HFF-Myc (cell line): ENCODE data around the gene VPS13D.
"Not testable (repeated sequence)": the region's sequence is repeated elsewhere in the genome, so short reads cannot be mapped to it uniquely, and the experiment has no call there.

ENCODE experiments used
- DNase-seq: peaks from one replicate; pipeline ENCODE4 v3.0.0-alpha.2; 2011; ENCODE audit warnings: low read depth; ENCODE audit errors: extremely low read depth
- H3K4me3 ChIP-seq: replicated peaks from 2 replicates; pipeline ENCODE4 v1.5.1; 2011; ENCODE audit warnings: low read depth, mild to moderate bottlenecking, control low read depth, low read length
- TF ChIP-seq, protein P1 (sequence below): IDR thresholded peaks from 2 replicates; pipeline ENCODE4 v1.5.1; 2012; ENCODE audit warnings: mild to moderate bottlenecking, low read depth, low read length, control low read depth; ENCODE audit errors: missing control alignments

VPS13D gene

DNA sequence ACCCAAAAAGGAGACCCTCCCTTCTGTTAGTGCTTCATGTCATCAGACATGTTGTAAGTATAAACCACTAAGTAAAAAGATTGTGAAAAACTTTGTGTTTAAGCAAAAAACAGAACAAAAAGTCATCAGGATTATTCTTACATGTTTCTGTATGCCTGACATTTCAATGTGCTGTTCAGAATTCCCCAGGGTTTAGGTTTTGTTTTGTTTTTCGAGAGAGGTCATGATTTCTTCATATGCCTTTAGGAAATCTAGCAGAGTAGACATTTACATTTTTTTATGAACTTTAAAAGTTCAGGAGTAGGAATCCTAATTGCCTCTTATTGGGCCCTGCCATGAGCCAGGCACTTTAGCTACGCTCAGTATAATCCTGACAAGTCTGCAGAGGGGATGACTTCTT lies 85.3 kb downstream of the VPS13D start:
- DNase-seq, result no peak
- TF ChIP-seq, protein P1, sequence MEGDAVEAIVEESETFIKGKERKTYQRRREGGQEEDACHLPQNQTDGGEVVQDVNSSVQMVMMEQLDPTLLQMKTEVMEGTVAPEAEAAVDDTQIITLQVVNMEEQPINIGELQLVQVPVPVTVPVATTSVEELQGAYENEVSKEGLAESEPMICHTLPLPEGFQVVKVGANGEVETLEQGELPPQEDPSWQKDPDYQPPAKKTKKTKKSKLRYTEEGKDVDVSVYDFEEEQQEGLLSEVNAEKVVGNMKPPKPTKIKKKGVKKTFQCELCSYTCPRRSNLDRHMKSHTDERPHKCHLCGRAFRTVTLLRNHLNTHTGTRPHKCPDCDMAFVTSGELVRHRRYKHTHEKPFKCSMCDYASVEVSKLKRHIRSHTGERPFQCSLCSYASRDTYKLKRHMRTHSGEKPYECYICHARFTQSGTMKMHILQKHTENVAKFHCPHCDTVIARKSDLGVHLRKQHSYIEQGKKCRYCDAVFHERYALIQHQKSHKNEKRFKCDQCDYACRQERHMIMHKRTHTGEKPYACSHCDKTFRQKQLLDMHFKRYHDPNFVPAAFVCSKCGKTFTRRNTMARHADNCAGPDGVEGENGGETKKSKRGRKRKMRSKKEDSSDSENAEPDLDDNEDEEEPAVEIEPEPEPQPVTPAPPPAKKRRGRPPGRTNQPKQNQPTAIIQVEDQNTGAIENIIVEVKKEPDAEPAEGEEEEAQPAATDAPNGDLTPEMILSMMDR, result no peak
- no peak overlapping the region for H3K4me3 ChIP-seq

DNA sequence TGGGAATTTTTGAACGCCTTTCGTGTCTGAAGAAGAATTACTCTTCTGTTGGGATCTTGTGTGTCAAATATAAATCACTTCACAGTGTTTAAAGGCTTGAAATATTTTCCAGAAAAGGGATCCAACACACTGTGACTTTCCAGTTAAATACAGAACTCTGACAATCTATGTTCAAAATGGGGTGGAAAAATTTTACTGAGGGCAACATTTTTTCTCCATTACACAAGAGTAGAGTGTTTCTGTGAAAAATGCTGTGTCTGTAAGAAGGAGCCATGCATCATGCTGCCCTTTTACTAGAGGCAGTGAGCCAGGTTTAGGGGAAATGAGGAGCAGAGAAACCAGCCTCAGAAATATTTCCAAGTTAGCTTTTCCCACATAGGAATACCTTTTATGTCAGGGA lies 86.5 kb downstream of the VPS13D start:
- TF ChIP-seq, protein P1, result no peak
- no peak overlapping the region for H3K4me3 ChIP-seq
- DNase-seq, result no peak

GRCh38 chr1:12320486-12320885 lies 90.7 kb downstream of the VPS13D start:
- DNase-seq, result no peak
- TF ChIP-seq, protein P1, result no peak
- H3K4me3 ChIP-seq, result no peak overlapping the region

GRCh38 chr1:12324423-12324822 lies 94.6 kb downstream of the VPS13D start:
- TF ChIP-seq, protein P1, result no peak
- DNase-seq, result no peak
- no peak overlapping the region for H3K4me3 ChIP-seq

DNA sequence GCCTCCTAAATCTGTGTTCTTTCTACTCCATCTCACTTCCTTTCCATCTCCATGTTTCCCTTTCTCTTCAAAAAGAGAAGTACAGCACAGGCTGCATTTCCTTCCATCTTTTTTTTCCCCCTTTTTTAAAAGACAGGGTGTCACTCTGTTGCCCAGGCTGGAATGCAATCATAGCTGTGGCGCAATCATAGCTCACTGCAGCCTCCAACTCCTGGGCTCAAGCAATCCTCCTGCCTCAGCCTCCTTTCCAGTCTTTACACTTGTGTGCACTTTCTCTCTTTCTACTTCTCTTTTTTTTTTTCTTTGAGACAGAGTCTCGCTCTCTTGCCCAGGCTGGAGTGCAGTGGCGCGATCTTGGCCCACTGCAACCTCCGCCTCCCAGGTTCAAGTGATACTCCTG lies 95.1 kb downstream of the VPS13D start:
- DNase-seq, H3K4me3 ChIP-seq: not testable (repeated sequence)

DNA sequence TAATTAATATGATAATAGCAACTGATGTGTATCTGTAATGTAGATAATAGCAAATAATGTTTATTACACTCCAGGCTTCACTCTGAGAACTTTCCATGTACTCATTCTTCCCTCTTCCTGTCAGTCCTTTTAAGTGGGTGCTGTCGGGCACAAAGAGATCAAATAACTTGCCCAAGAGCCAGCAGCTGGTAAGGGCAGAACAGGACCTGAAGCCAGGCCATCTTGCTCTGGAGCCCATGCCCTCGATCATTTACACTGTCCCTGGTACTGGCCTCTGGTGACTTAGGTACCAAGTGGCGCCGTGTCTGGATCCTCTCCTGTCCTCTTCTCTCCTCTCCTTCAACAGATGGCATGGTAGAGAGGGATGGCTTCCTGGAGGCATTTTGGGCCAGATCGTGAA lies 97.2 kb downstream of the VPS13D start:
- TF ChIP-seq, protein P1, result no peak
- no peak for DNase-seq
- H3K4me3 ChIP-seq, result no peak overlapping the region

GRCh38 chr1:12327566-12327965 lies 97.7 kb downstream of the VPS13D start:
- no peak for DNase-seq
- TF ChIP-seq, protein P1, result no peak
- H3K4me3 ChIP-seq, result no peak overlapping the region
